DND-41 (cell line): Measurements from ENCODE around the gene PFKFB3.
"Not testable (repeated sequence)": the region's sequence is repeated elsewhere in the genome, so short reads cannot be mapped to it uniquely, and the experiment has no call there.

Experiments used
- ATAC-seq: fragments of 200-7000 bp; cut with Tn5 transposase; 3 replicates; pipeline ENCODE4 v1.9.1; 2021; ENCODE audit warnings: low read depth; ENCODE audit not compliant: insufficient read depth
- DNase-seq: peaks from one replicate; pipeline ENCODE4 v3.0.0-alpha.2; 2020
- H2AFZ ChIP-seq: 2 replicates; pipeline ENCODE4 v1.6.0; 2012; ENCODE audit warnings: low read depth, low read length
- H3K27ac ChIP-seq: 2 replicates; pipeline ENCODE4 v1.5.1; 2012; ENCODE audit warnings: low read length, inconsistent platforms
- H3K27me3 ChIP-seq: fragments of 200-600 bp; sonication (generic); 2 replicates; pipeline ENCODE4 v1.6.0; 2012; ENCODE audit warnings: low read length, mild to moderate bottlenecking, inconsistent platforms; ENCODE audit not compliant: insufficient read depth, poor library complexity
- H3K36me3 ChIP-seq: 2 replicates; pipeline ENCODE4 v1.5.1; 2012; ENCODE audit warnings: low read length, inconsistent platforms; ENCODE audit not compliant: insufficient read depth
- H3K4me1 ChIP-seq: 2 replicates; pipeline ENCODE4 v1.5.1; 2012; ENCODE audit warnings: mild to moderate bottlenecking, low read length; ENCODE audit not compliant: insufficient read depth
- H3K4me2 ChIP-seq: 2 replicates; pipeline ENCODE4 v1.6.0; 2012; ENCODE audit warnings: mild to moderate bottlenecking, moderate library complexity, low read length, inconsistent platforms; ENCODE audit not compliant: insufficient read depth
- H3K4me3 ChIP-seq, 2 experiments: fragments of 200-600 bp in 1 of 2; shearing (Covaris generic) in 1 of 2; 2 replicates each; pipeline ENCODE4 v1.5.1; 2012 to 2016; ENCODE audit warnings: inconsistent platforms in 2 of 2, low read length in 2 of 2, mild to moderate bottlenecking in 2 of 2, low read depth in 1 of 2, moderate library complexity in 1 of 2
- H3K79me2 ChIP-seq: 2 replicates; pipeline ENCODE4 v1.6.0; 2012; ENCODE audit warnings: low read length, inconsistent platforms; ENCODE audit not compliant: insufficient read depth
- H3K9ac ChIP-seq: 2 replicates; pipeline ENCODE4 v1.6.0; 2012; ENCODE audit warnings: low read depth, mild to moderate bottlenecking, inconsistent platforms, low read length, moderate library complexity
- H3K9me3 ChIP-seq: 2 replicates; pipeline ENCODE4 v1.5.1; 2012; ENCODE audit warnings: low read length, moderate library complexity, mild to moderate bottlenecking, inconsistent platforms; ENCODE audit not compliant: insufficient read depth, severe bottlenecking
- H4K20me1 ChIP-seq: 2 replicates; pipeline ENCODE4 v1.6.0; 2012; ENCODE audit warnings: low read length; ENCODE audit not compliant: insufficient read depth
- EZH2 ChIP-seq: IDR thresholded peaks from 3 replicates; pipeline ENCODE4 v1.6.1; 2012; ENCODE audit warnings: borderline replicate concordance, low read depth, mild to moderate bottlenecking, moderate library complexity, low read length, inconsistent platforms; ENCODE audit not compliant: severe bottlenecking
- TF ChIP-seq, protein P1 (sequence below): IDR thresholded peaks from 2 replicates; pipeline ENCODE4 v1.5.1; 2012; ENCODE audit warnings: borderline replicate concordance, low read length, moderate library complexity, mild to moderate bottlenecking; ENCODE audit not compliant: poor library complexity, severe bottlenecking; ENCODE audit errors: extremely low read depth

Gene PFKFB3

DNA sequence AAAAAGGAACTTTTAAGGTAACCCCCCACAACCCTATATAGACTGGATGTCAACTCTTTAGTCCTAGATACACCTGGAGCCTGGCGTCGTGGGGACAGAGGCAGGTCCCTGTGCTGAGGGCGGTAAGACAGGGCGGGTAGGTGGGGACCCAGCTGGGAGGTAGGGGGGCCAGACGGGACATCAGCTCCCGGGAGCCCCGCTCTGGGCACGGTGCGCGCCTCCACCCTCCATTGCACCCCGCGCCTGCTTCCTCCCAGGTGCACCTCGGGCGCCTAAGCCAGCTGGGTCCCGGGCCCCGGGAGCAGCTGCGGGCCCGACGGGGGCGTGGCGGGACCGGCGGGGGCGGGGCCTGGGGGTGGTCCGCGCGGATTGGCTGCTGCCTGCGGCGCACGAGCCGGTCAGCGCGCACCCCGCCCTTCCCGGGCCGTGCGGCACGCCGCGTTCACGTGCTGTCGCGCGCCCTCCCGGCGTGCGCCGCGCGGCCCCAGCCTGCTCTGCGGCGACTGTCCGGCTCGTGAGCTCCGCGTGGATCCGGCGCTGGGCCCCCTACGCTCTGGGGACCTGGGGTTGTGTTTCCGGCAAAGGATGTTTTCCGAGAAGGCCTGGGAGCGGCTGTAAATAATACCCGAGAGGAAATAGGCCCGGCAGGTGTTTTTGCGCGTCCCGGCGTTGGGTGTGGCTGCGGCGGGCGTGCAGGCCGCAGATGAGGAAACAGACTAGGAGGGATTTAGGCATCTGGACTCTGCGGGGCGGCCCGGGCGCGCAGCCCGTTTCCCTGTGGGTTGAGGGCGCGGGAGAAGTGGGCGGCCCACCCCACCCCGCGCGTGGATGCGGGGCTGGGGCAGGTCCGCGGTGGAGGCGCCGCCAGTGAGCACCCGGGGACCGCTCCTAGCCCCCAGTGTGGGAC is 39.1 kb upstream of the PFKFB3 start:
- Histone ChIP-seq H3K9ac (peak overlapping the region; percentile 91), H3K79me2 (peaks cover 66% of the 10 kb centered on the region), H3K27ac (peak overlapping the region; percentile 80), H3K4me3 (peak overlapping the region; percentile 55 to 74; a peak in 3 of 4 replicates), H3K4me1 (peaks cover 53% of the 10 kb centered on the region), H3K27me3 (no peaks in the 10 kb centered on the region), H3K9me3 (no peaks in the 10 kb centered on the region), H2AFZ (peak overlapping the region; percentile 74), H4K20me1 (peaks cover 33% of the 10 kb centered on the region), H3K4me2 (peak overlapping the region; percentile 85), H3K36me3 (peaks cover 26% of the 10 kb centered on the region)
- TF ChIP-seq, protein P1, sequence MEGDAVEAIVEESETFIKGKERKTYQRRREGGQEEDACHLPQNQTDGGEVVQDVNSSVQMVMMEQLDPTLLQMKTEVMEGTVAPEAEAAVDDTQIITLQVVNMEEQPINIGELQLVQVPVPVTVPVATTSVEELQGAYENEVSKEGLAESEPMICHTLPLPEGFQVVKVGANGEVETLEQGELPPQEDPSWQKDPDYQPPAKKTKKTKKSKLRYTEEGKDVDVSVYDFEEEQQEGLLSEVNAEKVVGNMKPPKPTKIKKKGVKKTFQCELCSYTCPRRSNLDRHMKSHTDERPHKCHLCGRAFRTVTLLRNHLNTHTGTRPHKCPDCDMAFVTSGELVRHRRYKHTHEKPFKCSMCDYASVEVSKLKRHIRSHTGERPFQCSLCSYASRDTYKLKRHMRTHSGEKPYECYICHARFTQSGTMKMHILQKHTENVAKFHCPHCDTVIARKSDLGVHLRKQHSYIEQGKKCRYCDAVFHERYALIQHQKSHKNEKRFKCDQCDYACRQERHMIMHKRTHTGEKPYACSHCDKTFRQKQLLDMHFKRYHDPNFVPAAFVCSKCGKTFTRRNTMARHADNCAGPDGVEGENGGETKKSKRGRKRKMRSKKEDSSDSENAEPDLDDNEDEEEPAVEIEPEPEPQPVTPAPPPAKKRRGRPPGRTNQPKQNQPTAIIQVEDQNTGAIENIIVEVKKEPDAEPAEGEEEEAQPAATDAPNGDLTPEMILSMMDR = no peak
- no peak for TF ChIP-seq EZH2
- DNase-seq (peak; percentile 93), ATAC-seq (peak; percentile 97)

DNA sequence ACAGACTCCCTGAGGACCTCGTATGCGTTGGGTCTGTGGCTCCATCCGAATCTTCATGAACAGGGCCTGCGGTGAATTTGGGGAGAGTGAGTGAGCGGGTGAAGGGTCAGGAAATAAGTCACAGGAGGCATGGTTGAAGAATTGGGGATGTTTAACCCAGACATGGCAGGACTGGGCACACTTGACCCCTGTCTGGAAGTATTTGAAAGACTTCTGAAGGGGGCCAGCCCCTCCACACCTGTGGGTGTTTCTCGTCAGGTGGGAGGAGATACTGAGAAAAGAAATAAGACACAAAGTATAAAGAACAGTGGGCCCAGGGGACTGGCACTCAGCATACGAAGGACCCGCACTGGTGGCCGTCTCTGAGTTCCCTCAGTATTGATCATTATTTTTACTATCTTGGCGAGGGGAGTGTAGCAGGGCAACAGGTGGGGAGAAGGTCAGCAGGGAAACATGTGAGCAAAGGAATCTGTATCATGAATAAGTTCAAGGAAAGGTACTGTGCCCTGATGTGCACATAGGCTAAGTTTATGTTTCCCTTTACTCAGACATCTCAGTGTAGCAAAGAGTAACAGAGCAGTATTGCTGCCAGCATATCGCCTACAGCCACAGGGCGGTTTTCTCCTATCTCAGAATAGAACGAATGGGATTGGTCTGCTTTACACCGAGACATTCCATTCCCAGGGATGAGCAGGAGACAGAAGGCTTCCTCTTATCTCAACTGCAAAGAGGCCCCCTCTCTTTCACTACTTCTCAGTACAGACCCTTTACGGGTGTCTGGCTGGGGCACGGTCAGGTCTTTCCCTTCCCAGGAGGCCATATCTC is 38.2 kb upstream of the PFKFB3 start:
- Histone ChIP-seq H3K79me2 (peaks cover 66% of the 10 kb centered on the region), H3K4me1 (peaks cover 61% of the 10 kb centered on the region), H3K27ac (peak overlapping the region; percentile 80), H3K9ac (peak overlapping the region; percentile 91), H3K4me2 (peak overlapping the region; percentile 85), H3K36me3 (peaks cover 26% of the 10 kb centered on the region), H2AFZ (peak overlapping the region; percentile 74; the same call in 1 of the 2 replicates), H3K27me3 (no peaks in the 10 kb centered on the region), H3K4me3 (peak overlapping the region; percentile 55 to 74; a peak in 3 of 4 replicates), H4K20me1 (peaks cover 39% of the 10 kb centered on the region), H3K9me3 (no peaks in the 10 kb centered on the region)
- DNase-seq (no peak), ATAC-seq (no peak)
- TF ChIP-seq, protein P1 = no peak
- no peak for TF ChIP-seq EZH2

DNA sequence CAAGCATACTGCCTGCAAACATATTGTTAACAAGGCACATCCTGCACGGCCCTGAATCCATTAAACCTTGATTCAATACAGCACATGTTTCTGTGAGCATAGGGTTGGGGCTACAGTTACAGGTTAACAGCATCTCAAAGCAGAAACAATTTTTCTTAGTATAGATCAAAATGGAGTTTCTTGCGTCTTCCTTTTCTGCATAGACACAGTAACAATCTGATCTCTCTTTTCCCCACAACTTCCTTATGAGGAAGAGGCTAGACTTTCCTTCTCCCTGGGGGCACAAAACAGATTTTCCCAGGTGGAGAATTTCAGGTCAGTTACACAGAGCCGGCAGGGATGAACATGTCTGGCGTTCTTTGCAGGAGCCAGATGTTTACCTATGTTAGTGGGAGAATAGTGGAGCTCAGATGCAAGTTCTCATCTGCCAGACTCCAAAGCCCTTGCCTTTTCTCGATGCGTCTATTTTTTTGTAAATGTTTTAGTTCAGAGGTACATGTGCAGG is 37.5 kb upstream of the PFKFB3 start:
- TF ChIP-seq, protein P1 = no peak
- TF ChIP-seq EZH2 = no peak
- no peak overlapping the region for H2AFZ ChIP-seq
- ATAC-seq = no peak
- H3K4me3 ChIP-seq = peak overlapping the region in 1 of 2 experiments; percentile 74; a peak in 1 of 4 replicates
- H3K27me3 ChIP-seq = no peaks in the 10 kb centered on the region
- peaks cover 69% of the 10 kb centered on the region for H3K4me1 ChIP-seq
- no peak overlapping the region for H3K27ac ChIP-seq
- peaks cover 70% of the 10 kb centered on the region for H3K79me2 ChIP-seq
- H3K9me3 ChIP-seq = no peaks in the 10 kb centered on the region
- H4K20me1 ChIP-seq = peaks cover 44% of the 10 kb centered on the region
- H3K4me2 ChIP-seq = peak overlapping the region; percentile 85
- no peak for DNase-seq
- peaks cover 26% of the 10 kb centered on the region for H3K36me3 ChIP-seq
- no peak overlapping the region; the same call in 1 of the 2 replicates for H3K9ac ChIP-seq

DNA sequence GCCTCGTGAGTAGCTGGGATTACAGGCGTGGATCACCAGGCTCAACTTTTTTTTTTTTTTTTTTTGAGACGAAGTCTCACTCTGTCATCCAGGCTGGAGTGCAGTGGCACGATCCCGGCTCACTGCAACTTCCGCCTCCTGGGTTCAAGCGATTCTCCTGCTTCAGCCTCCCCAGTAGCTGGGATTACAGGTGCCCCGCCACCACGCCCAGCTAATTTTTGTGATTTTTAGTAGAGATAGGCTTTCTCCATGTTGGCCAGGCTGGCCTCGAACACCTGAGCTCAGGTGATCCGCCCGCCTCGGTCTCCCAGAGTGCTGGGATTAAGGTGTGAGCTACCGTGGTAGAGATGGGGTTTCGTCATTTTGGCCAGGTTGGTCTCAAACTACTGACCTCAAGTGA is 36.8 kb upstream of the PFKFB3 start:
- not testable (repeated sequence) for H3K27me3 ChIP-seq, H3K27ac ChIP-seq, ATAC-seq, DNase-seq, H2AFZ ChIP-seq, H3K9ac ChIP-seq, H3K4me3 ChIP-seq, H3K9me3 ChIP-seq
- peaks cover 70% of the 10 kb centered on the region for H3K4me1 ChIP-seq
- H3K36me3 ChIP-seq = peaks cover 26% of the 10 kb centered on the region
- H3K4me2 ChIP-seq = 0 out of 2 replicates have a peak overlapping the region, but pooled peaks have one; percentile 3
- H4K20me1 ChIP-seq = peaks cover 48% of the 10 kb centered on the region
- H3K79me2 ChIP-seq = peaks cover 76% of the 10 kb centered on the region
